HG03558 (cell line): ENCODE data around the gene TACSTD2.
"Not testable (repeated sequence)": the region's sequence is repeated elsewhere in the genome, so short reads cannot be mapped to it uniquely, and the experiment has no call there.

ENCODE experiments used
- ATAC-seq: cut with Tn5 transposase; IDR thresholded peaks from one replicate; pipeline ENCODE4 v1.9.1; 2021; ENCODE audit warnings: moderate number of reproducible peaks; ENCODE audit not compliant: unreplicated experiment; ENCODE audit errors: extremely low read depth

Gene TACSTD2, protein sequence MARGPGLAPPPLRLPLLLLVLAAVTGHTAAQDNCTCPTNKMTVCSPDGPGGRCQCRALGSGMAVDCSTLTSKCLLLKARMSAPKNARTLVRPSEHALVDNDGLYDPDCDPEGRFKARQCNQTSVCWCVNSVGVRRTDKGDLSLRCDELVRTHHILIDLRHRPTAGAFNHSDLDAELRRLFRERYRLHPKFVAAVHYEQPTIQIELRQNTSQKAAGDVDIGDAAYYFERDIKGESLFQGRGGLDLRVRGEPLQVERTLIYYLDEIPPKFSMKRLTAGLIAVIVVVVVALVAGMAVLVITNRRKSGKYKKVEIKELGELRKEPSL

DNA sequence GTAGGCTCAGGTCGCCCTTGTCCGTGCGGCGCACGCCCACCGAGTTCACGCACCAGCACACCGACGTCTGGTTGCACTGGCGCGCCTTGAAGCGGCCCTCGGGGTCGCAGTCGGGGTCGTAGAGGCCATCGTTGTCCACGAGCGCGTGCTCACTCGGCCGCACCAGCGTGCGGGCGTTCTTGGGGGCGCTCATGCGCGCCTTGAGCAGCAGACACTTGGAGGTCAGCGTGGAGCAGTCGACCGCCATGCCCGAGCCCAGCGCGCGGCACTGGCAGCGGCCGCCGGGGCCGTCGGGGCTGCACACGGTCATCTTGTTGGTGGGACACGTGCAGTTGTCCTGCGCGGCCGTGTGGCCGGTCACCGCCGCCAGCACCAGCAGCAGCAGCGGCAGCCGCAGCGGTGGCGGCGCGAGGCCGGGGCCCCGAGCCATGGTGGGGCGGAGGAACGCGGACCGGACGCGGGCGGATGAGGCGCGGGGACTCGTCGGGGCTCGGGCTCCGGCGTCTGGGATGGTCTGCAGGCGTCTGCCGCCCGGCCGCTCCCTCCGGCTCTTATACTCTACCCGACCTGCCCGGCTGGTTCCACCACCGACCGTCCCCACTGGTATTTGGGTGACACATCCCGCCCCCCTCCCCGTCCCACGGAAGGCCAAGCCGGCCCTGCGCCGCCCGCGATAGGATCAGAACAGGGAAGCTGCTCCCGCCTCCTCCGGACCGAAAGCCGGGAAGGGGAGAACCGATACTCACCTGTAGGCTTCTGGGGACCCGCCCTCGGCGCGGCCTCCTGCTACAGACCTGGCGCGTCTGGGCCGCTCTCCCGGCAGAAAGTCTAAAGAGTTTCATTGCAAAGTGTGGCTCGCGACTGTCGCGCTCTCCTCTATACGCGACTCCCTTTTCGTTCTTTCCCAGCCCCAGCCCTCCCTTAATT is at the start of gene TACSTD2:
Gene TACSTD2, minus strand, starts transcription at position 526 of the 927 bp plus-strand sequence. Its CDS starts 96 bp downstream, at position 430.
- ATAC-seq: no peak

DNA sequence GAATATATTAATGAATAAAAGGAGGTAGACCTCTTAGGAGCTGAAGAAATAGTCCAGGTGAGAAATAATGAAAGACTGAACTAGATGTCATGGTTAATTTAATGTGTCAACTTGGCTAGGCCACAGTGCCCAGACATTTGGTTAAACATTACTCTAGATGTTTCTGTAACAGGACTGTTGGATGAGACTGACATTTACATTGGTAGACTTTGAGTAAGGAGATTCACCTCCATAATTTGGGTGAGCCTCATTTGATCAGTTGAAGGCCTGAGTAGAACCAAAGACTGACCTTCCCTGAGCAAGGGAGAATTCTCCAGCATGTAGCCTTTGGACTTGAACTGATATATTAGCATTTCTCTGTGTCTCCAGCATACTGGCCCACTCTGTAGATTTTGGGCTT is 49.2 kb upstream of the TACSTD2 start:
- ATAC-seq: no peak

DNA sequence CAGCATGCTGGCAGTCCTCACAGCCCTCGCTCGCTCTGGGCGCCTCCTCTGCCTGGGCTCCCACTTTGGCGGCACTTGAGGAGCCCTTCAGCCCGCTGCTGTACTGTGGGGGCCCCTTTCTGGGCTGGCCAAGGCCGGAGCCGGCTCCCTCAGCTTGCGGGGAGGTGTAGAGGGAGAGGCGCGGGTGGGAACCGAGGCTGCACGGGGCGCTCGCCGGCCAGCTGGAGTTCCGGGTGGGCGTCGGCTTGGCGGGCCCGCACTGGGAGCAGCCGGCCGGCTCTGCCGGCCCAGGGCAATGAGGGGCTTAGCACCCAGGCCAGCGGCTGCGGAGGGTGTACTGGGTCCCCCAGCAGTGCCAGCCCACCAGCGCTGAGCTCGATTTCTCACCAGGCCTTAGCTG is 46.2 kb upstream of the TACSTD2 start:
- ATAC-seq: not testable (repeated sequence)

DNA sequence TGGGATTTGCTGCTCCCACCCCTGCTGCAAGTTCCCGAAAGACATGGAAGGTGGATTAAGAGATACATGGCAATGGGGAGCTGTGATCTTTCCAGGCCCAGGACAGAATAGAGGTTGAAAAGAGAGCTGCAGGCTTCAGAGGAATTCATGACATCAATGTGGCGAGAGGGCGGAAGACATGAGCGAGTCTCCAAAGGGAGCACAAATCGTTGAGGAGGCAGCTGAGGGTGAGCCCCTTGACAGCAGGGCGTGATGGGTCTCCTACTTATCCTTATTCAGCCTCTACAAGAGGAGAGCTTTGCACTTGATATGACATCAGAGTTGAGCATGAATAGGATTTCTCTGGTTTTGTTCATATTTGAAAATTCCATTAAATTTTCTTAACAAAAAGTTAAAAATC is 45.5 kb upstream of the TACSTD2 start:
- ATAC-seq: no peak

DNA sequence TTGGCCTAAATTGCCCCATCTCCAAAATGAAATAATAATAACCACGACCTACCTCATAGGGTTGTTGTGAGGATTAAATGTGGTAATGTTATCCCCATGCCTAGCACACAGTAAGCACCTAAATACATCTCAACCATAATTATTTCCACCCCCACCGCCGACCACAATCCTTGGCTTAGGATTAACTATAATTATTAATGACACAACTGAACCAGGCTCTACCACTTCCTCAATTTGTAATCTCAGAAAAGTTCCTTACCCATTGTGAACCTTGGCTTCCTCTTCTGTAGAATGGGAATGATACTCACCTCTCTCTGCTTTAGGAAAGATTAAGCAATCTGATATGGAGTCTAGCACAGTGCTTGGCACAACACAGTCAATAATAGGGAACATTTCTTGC is 44.3 kb upstream of the TACSTD2 start:
- ATAC-seq: no peak

DNA sequence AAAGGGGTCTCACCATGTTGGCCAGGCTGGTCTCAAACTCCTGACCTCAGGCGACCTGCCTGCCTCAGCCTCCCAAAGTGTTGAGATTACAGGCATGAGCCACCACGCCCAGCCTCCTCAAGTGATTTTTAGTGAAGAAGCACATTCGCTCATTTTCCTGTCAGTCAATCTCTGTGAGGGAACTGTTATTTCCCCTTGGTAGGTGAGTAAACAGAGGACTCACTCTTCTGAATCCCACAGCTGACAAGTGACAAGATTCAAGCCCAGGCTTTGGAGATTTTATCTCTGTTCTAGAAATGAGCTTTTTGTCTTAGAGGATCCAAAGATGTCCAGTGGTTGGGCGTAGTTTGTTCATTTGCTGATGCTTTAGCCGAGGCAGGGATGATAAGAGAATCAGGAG is 43.9 kb upstream of the TACSTD2 start:
- ATAC-seq: no peak

DNA sequence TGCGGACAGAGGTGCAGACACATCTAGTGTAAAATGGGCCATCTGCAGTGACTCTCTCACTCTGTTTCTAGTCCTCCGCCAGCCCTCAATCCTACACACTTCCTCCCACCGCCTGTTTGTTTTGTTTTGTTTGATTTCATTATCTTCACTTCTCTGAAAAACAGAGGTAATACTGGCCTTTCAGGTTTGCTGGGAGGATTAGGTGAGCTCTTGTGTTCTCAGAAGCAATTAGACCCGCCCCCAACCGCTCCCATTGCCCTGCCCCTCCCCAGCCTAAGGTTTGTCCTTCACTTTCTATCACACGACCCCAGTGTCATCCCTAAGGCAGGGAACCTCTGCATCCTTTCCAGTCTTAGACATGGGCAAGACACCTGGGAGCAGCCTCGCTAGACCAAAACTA is 43.2 kb upstream of the TACSTD2 start:
- ATAC-seq: no peak

DNA sequence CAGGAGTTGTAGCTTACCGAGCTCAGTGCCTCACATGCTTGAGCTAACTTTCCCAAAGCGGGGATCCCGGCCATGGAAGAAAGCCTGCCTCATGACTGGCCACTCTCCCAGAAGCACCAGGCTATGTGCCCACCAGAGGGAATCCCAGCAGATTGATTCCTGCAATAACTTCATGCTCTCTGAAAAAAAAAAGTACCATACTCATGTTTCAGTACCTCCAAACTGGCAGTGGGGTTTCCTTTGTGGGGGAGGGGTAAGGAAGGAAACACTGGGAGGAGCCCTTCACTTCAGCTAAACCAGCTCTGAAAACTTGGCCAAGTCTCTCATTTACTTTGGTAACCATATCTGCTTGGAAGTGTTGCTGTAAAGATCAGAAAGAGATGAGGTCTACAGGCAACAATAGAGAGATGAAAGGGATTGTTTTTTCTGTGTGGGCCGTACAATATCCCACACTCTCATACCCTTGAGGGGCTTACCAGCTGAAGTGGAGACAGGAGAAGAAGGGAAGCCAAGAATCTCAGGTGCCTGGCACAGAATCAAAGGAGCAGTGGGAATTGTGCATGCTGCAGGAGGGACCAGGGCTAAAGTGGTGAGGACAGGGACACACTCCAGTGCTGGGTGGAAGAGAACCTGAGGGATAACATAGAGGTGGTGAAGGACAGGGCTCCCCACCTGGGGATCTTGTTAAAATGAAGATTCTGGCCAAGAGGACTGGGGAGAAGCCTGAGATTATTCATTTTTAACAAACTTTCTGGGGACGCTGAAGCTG is 42.4 kb upstream of the TACSTD2 start:
- no peak for ATAC-seq

DNA sequence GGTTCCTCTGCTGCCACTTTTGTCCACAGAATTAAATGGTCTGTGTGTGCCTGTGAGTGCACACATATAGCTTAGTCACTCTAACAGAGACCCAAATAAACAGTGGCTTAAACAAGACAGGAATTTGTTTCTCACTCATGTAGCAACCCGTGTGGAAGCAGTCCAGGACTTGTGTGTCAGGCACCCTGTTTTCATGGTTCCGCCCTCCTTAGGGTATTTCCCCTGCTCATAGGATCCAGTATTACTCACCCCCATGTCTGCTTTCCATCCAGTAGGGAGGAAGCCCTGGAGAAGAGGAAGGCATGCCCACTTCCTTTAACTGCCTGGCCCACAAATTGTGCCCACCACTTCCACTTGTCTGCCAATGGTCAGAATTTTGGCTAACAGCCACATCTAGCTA is 41.3 kb upstream of the TACSTD2 start:
- no peak for ATAC-seq

DNA sequence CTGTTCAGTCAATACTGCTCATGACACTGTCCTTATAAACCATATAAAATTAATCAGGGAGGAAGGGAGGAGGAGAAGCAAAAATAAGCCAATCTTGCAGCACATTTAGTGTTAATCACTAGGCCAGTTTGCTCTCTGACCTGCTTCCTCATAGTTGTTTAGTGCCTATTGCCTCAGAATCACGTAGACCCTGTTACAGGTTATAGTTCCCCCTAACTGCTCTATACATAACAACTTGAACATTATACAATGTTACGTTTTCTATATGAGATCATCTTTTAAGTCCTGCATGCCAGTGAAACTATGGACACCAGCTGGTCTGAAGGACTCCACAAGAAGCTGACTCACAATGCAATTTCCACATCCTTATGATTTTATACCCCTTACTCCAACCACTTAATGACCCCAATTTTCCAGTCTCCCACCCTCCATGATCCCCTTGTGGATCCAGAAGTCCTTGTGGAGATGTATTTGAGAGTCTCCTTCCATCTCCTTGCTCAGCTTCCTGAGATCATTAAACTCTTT is 34.9 kb upstream of the TACSTD2 start:
- ATAC-seq: no peak

DNA sequence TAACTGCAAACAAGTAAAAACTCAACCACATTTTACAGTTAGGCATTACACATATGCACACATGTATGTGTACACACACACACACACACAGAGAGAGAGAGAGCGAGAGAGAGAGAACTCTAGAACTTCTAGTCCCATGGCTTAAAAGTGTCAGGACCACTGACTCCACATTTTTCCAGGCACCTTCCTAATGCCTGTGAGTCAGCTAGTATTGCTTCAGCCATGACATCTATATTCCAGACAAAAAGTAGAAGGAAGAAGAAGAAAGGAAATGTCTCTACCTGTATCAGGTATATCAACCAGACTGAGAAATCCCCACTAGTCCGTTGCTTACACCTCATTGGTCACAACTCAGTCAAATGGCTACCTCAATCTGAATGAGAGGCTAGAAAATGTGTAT is 31.9 kb upstream of the TACSTD2 start:
- ATAC-seq: no peak

DNA sequence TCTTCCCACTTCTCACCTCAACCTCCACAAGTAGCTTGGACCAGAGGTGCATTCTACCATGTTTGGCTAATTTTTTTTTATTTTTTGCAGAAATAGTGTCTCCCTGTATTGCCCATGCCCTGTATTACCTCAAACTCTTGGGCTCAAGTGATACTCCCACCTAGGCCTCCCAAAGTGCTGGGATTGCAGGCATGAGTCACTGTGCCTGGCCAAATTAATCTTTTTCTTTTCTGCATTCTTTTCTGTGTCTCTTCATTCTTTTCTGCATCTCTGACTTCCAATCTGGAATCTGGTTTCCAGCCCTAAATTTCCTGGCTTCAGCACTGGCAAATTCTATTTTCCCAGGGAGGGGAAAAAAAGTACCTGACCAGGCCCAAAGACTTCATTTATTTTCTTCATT is 31.2 kb upstream of the TACSTD2 start:
- no peak for ATAC-seq

DNA sequence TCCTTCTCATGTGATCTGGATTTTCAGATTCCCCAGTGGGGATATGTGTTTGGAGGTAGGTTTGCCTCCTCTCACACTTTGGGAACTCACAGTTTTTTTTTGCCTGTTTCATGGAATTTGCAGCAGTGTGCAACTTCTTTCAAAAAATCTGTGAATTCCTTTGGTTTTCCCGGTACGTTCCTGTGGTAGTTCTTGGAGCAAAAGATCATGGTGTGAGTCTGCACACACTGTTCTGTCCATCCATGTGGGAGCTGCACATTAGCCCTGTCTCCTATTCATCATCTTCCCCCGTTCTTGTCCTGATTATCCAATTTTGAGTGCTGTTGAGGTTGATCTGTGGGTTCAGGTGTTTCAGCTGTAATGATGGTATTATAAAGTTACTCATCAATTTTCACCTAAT is 30.3 kb upstream of the TACSTD2 start:
- no peak for ATAC-seq

DNA sequence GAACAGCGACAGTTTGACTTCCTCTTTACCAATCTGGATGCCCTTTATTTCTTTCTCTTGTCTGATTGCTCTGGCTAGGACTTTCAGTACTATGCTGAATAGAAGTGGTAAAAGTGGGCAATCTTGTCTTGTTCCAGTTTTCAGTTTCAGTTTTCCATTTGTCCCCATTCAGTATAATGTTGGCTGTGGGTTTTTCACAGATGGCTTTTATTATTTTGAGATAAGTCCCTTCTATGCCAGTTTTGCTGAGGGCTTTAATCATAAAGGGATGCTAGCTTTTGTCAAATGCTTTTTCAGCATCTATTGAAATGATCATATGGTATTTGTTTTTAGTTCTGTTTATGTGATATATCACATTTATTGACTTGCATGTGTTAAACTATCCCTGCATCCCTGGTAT is 24.9 kb upstream of the TACSTD2 start:
- not testable (repeated sequence) for ATAC-seq

DNA sequence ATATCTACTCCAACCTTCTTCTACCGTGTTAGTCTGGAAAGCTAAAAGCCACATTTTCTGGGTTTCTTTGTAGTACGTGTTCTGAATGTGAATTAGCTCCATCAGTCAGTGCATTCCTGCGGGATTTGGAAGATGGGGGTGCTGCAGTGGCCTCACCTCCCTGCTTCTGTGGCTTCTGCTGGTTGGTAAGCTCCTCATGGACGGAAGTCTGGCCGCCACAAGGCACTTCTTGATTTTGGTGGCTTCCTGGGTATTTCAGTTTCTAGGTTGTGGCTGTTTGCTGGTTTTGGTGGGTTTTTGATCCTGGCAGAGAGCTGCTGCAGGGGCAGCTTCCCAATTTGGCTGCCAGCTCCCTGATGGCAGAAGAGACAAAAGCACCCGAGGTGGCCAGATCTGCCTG is 20.9 kb upstream of the TACSTD2 start:
- ATAC-seq: no peak

DNA sequence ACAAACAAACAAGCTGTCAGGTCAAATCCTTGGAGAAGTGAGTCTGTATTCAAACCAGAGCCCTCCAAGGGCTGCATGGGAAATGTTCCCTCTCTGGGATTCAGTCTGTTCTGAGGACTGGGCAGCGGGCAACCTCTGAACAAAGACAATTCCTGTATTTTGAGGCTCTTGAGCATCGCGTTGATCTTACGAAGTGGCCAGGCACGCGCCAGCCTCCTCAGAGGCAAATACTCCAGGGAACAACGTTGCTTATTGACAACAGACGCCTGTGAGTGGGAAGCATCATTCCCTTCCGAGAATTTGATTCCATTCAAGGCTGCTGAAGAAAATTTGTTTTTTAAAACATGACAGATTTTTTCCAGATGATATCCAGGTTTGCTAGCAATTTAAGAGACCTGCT is 20.0 kb upstream of the TACSTD2 start:
- ATAC-seq: no peak

DNA sequence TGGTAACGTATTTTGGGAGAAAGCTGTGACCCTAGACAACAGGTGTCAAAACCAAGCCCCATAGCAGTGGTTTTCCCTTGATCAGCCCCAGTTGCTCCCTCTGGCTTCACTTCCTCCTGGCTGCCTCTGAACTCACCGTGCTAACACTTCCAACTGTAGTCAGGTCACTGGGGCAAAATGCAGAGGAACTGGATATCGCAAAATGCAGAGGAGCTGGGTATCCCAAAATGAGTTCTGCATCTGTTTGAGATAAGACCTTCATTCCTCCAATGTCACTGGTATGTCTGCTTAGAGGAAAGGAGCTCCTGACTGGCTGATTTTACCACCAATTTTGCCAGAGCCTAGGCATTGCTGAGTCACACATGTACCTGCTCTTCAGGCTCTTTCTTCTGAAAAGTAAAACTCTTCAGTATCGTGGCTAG is 19.6 kb upstream of the TACSTD2 start:
- no peak for ATAC-seq

DNA sequence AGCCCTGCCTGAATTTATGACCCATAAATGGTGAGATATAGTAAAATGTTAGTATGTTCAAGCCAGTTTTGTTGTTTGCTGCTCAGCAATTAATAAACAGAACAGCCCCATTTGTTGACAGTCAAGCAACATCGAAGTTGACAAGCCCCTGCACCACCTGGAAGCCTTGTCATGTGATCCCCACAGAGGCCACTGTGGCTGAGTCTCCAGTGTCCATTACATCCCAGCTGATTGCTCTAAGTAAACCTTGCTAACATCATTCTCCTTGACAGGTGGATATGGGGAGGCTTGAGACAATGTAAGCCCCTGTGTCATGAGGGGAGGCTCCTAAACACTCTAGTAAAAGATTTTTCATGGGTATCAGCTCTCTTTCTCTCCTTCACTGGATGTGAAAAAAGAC is 17.5 kb upstream of the TACSTD2 start:
- no peak for ATAC-seq

DNA sequence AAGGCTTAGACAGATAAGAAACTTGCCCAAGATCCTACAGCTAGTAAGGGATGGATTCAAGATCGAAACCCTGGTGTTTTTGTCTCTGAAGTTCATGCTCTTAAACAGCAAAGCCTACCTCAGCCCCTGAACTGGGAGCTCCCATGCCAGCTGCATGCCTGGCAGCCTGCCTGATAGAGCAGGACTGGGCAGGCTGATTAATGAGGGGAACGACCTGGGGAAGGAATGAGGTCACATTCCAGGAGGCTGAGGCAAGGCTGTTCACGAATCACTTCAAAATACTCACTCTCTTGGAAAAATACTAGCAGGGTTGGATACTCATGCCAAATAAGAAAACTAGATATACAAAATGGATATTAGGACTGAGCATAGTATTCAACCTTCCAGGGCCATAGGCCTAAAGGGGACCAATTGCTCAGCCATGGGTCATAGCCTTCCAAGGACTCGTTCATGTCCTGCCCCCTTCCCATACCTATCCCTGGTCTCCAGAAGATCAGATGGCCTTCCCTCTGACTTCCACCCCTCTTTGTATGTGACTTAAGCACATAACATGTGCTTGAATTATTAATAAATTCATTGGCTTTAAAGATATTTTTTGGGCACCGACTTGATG is 15.6 kb upstream of the TACSTD2 start:
- ATAC-seq: no peak

DNA sequence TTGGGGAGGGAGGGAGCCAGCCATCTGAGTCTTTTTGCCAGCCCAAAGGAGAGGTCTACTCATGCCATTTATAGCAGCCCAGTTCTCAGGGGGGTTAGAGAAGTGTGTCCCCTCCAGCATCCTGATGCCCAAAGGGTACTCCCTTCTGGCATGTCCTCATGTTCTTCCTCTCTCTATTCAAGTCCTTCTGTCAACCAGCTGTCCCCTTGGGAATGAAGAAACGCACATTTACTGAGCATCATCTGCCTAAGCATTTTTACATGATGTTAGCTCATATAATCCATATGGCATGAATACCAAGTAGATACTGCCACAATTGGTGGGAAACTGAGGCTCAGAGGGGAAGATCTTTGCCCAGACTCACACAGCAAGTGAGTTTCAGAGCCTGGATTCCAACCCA is 14.8 kb upstream of the TACSTD2 start:
- ATAC-seq: no peak
